GM18505 (cell line): ENCODE measurements around the gene PPIL1.
"Not testable (repeated sequence)": the region's sequence is repeated elsewhere in the genome, so short reads cannot be mapped to it uniquely, and the experiment has no call there.

ENCODE experiments used
- ATAC-seq: cut with Tn5 transposase; IDR thresholded peaks from one replicate; pipeline ENCODE4 v1.9.1; 2021; ENCODE audit not compliant: unreplicated experiment
- POLR2A ChIP-seq: IDR thresholded peaks from 4 replicates; pipeline ENCODE4 v1.6.1; 2011; ENCODE audit warnings: borderline replicate concordance; ENCODE audit not compliant: insufficient read depth, insufficient read length; ENCODE audit errors: extremely low read depth

Gene PPIL1

DNA sequence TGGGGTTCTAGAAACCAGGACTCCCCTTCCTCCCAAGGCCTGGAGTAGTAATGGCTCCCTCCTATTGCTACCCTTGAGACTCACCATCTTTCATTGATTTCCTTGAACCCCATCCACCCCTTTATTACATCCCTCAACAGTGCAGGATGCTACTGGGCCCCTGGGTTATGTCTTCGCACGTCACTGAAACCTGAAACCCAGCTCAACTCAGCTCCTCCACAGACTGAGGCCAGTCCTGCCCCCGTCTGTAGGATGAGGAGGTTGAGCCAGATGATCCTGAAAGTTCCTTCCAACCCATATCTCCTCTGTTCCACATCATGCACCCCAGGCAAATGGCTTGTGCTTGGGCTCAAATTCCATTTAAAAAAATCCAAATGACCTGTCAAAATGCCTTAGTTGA, 56.8 kb downstream of the PPIL1 start:
- no peak for ATAC-seq
- TF ChIP-seq POLR2A: no peak

DNA sequence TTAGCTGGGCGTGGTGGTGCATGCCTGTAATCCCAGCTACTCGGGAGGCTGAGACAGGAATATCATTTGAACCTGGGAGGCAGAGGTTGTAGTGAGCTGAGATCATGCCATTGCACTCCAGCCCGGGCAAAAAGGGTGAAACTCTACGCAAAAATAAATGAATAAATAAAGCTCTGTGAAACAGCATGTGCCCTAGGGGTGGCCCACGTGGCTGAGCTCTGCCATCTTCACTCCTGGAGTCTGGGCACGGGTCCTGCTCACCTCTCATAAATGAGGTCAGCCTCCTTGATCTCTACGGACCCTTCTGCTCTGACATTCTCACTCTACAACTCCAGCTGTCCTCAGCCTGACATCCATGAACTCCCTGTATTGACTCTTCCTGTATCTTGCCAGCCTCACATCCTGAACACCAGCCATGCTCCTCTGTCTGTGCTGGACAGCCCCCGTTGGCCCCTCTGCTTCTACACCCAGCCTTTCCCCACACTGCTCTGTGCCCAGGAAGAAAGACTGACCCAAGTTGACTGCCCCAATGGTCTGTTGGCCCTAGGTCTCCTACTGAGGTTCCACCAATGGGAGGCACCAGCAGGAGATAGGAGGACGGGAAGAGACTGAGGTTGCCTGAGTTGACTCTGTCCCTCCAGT, 57.3 kb downstream of the PPIL1 start:
- TF ChIP-seq POLR2A: no peak
- ATAC-seq: no peak

DNA sequence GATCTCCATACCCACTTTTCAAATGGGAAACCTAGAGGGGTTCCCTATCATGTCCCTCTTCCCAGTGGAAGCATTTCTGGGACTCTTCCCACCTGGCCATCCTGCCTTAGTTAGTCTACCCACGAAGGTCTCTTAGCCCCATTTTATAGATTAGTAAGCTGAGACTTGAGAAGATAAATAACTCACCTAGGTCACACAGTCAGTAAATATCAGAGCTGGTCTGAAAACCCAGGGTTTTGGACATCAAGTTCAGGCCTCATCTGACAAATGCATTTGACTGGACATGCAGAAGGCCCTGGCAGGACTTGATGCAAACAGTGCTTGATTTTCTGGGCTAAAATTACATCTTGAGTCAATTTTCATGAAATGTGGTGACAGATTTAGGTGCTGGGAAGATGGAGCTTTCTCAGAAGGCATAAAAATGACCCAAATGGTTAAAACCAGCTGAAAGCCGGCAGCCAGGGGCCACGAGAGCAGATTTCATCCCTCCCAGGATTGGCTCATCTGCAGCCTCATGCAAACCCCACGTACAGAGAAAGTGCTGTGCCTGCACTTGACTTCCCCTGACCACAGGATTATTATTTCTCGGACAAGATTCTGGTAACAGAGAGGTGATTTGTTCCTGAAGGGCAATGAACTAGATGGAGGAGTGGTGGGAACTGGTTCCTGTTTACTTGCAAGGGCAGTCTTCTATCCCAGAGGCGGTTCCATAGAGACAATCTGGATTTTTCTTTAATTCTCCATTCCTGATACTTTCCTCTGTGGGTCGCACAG, 58.5 kb downstream of the PPIL1 start:
- no peak for ATAC-seq
- no peak for TF ChIP-seq POLR2A

DNA sequence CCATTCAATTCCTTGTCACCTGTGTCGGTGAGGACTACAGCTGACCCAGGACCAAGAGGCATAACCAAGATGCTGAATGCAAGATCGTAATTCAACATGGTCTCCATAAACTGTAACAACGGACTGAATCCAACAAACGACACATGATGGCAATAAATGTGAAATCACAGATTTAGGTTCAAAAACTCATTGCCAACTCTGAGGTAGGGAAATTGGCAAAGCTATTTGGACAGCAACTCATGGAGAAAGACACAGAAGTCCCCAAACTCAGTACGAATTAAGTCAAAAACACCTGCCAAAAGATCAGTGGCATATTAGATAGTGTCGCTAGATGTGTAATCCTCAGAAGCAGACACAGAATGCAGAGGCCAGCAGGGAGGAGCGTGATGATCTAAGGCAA, 60.4 kb downstream of the PPIL1 start:
- ATAC-seq: no peak
- no peak for TF ChIP-seq POLR2A

DNA sequence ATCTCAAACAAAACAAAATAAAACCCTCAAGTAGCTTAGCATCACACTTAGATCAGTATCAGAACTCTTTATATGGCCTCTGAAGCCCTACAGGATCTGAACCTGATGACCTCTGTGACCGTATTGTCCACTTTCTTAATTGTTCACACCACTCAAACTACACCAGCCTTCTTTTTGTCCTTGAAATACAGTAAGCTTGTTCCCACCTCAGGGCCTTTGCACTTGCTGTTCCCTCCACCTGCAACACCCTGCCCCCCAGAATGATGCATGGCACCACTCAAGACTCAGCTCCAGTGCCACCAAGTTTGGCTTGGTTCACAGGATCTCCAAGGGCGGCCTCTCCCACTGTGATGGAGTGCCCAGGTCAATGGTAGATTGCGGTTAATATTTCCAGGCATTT, 61.1 kb downstream of the PPIL1 start:
- no peak for ATAC-seq
- no peak for TF ChIP-seq POLR2A

DNA sequence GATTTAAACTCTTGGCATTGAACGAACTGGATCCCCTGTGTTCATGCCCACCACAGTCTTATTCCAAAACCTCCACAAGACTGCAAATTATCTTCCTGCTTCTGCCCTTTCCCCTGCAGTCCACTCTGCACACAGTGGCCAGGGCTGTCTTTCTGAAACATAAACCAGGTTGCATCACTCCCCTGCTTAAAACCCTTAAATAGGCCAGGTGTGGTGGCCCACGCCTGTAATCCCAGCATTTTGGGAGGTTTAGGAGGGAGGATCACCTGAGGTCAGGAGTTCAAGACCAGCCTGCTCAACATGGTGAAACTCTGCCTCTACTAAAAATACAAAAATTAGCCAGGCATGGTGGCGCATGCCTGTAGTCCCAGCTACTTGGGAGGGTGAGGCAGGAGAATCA, 61.6 kb downstream of the PPIL1 start:
- ATAC-seq: not testable (repeated sequence)

DNA sequence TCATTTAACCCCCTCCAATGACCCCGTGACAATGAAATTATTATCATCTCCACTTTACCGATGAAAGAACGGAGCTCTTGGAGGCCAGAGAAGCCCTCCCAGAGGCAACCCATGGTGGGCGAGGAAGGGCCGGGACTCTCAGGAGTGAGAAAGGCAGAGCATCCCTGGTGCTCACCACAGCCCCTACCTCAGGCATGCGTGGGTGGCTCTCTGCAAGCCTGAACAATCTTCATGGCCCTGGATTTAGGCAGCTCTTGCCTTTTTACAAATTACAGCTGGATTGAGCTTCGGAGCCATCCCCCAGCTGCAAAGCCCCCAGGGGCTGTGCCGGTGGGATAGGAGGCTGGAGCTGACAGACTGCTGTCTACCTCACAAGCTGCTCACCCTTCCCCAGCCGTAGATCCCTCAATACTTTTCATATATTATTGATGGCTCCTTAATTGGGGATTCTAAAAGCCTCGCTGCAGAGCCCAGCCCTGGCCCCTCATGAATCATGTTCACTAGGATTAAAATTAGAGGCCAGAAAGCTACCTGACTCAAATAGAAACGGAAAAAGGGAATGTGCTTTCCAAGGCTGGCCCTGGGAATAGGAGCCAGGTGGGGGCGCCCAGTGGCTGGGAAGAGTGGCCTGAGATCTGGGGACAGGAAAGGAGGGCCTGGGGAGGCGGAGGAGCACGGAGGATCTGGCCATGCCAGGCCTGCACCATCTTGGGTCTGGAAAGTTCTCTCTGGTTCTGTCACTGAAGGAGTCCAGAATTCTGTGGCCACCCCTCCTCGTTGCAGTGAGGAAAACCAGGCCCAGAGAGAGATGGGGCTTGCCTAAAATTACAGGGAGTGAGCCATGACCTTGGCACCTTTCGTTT, 64.4 kb downstream of the PPIL1 start:
- no peak for ATAC-seq
- no peak for TF ChIP-seq POLR2A

DNA sequence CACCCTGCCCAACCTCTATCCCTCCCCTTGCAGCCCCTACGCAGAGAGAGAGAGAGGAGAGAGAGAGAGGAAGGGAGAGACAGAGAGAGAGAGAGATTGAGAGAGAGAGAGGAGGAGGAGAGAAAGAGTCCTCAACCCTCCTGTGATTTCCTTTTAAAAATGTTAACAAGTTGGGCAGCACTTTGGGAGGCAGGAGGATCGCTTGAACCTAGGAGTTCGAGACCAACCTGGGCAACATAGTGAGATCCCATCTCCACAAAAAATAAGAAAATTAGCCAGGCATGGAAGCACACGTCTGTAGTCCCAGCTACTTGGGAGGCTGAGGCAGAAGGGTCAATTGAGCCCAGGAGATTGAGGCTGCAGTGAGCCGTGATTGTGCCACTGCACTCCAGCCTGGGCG, 65.4 kb downstream of the PPIL1 start:
- ATAC-seq: no peak
- no peak for TF ChIP-seq POLR2A

DNA sequence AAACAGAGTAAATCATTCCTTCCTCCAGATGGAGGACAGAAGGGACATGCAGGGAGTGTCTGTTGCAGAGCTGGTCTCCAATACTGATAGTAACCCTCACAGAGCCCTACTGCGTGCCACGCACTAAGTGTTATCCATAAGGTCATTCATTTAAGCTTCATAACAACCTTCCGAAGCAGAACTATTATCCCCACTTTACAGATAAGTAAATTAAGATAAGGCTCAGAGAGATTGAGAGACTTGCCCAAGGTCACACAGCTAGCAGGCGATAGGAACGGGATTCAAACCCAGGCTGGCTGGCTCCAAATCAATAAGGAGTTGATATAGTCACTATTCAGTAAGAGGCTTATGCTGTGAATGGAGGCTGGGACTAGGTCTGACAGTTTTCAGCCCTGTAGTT, 66.0 kb downstream of the PPIL1 start:
- ATAC-seq: no peak
- TF ChIP-seq POLR2A: no peak

DNA sequence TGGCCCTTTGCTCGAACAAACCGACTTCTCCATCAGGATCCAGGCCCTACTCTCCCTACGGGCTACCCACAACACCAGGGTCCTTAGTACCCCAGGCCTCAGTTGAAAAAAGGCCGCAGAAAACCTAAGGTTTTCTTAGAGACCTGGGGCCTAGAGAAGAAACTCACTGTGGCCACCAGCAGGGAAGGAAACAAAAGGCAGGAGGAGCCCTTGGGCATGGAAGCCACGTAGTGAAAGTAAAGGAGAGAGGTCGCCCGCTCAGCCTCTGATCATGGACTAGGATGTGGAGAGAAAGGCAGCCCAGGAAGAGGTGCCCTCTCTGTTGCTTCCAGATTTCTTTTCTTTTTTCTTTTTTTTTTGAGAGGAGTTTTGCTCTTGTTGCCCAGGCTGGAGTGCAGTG, 66.9 kb downstream of the PPIL1 start:
- ATAC-seq: no peak
- no peak for TF ChIP-seq POLR2A

DNA sequence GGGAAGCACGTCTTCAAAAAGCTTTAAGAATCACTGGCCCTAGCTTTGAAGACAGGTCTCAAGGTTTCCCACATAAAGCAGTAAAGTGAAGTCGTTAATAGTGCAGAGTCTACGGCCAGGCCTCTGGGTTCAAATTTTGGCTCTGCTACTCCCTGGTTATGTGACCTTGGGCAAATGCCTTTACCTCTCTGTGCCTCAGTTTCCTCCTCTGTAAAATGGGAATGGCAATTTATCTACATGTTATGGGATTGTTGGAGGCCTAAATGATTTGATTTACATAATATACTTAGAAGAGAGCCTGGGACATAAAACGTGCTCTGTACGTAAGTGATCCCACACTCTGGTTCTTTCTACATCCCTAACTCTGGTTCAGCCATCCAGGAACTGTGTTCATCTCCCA, 67.5 kb downstream of the PPIL1 start:
- TF ChIP-seq POLR2A: no peak
- ATAC-seq: no peak

DNA sequence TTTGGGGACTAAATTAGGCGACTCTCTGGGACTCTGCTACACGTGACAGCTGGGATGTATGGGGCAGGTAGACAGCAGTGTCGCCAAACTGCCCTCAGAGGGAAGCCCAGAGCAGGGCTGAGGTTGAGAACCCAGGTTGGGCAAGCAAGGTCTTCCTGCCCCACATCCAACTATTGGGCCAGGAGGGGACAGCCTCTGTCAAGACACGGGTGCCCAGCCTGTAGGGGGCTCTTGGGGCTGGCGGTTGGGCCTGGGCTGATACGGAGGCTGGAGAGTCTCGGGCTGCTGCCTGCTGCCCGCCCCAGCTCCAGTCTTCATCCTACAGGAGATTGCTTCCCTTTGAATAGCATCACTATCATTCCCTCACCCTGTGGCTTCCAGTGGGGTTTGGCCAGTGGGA, 68.7 kb downstream of the PPIL1 start:
- no peak for ATAC-seq
- no peak for TF ChIP-seq POLR2A

DNA sequence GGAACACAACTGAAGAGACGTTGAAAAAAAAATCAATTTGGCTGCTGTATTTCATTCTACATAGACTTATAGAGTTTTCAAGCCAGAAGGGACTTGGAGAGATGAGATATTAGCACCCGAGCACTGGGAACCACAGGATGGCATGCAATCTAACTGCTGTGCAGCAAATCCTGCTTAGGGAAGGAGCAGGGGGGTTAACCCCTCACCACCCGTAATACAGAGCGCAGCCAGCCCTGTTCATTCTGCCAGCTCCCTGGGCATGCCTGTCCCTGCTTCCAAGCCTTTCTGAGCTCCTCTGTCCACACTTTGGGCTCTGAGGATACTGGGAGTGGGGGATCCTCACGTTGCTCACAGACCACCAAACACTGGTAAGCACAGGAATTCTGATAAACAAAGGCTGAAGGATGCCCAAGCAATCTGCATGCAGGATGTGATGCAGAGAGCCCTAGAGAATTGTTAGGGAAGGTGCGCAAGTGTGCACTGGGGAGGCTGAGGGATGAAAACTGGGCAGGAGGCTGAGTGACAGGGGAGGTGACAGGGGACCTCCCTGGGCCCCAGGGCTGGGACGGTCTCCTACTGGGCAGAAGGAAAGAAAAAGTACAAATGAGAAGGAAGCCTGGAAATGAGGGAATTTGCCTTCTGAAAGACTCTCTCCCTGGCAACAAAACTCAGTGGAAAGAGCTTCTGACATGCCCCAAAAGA, 69.4 kb downstream of the PPIL1 start:
- no peak for TF ChIP-seq POLR2A
- no peak for ATAC-seq
